NB4 (cell line): Measurements from ENCODE around the gene STX10.

Experiments used
- DNase-seq: peaks from one replicate; pipeline ENCODE4 v3.0.0; 2010; ENCODE audit warnings: low read depth
- H3K4me3 ChIP-seq: one replicate; pipeline ENCODE4 v1.5.1; 2011; ENCODE audit warnings: mild to moderate bottlenecking, low read depth, low read length, moderate library complexity
- CTCF ChIP-seq: IDR thresholded peaks from one replicate; pipeline ENCODE4 v1.5.1; 2012; ENCODE audit warnings: low read depth, low read length
- MYC ChIP-seq: IDR thresholded peaks from 2 replicates; pipeline ENCODE4 v1.6.1; 2011; ENCODE audit warnings: low read depth, low read length
- POLR2A ChIP-seq: IDR thresholded peaks from 2 replicates; pipeline ENCODE4 v1.6.1; 2011; ENCODE audit warnings: mild to moderate bottlenecking; ENCODE audit not compliant: insufficient read length; ENCODE audit errors: extremely low read depth
- TF ChIP-seq, protein P1 (sequence below): IDR thresholded peaks from 2 replicates; pipeline ENCODE4 v1.6.1; 2011; ENCODE audit warnings: low read depth, low read length

STX10 gene, protein sequence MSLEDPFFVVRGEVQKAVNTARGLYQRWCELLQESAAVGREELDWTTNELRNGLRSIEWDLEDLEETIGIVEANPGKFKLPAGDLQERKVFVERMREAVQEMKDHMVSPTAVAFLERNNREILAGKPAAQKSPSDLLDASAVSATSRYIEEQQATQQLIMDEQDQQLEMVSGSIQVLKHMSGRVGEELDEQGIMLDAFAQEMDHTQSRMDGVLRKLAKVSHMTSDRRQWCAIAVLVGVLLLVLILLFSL

DNA sequence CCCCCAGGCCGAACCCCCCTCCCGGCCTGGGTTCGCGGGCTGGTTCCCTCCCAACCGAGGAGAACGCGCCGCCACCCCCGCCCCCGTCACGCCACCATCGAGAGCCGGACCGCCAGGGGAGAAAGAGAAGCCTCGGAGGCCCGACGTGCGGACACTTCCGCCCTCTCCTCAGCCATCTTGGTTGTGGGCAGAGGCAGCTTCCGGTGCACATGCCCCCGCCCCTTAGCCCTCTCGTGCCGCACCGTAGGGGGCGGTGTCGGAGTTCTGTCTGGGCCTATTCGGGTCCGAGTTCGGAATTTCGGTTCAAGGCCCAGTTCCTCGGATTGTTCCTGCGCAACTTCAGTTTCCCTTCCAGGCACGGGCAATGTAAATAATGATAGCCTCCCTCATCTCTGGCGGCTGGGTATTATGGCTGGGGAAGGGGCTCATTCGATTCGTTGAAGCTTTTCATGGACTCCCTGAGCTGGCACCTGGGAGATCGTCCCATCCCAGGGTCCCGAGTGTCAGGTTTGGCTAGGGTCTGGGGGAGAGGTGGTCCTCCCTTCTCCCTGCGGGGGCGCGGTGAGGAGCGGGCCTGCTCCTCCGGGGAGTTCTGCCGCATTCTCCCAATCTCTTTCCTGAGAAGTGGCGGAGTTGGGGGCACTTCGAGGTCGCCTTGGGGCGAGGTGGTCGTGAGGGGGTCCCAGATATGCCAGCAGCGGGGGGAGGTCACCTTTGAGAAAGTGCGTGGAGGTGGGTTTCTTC, at the start of gene STX10, which contains the start of gene IER2:
STX10 (minus strand) TSS at position 189 of the 744 bp plus-strand sequence. CDS start 202 bp downstream, outside the sequence.
IER2 (plus strand) TSS at position 225 of the 744 bp plus-strand sequence. CDS start 2,776 bp downstream, outside the sequence.
- TF ChIP-seq POLR2A, result peak; percentile 38
- peak; percentile 87 for TF ChIP-seq MYC
- no peak for TF ChIP-seq CTCF
- TF ChIP-seq, protein P1, sequence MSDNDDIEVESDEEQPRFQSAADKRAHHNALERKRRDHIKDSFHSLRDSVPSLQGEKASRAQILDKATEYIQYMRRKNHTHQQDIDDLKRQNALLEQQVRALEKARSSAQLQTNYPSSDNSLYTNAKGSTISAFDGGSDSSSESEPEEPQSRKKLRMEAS, result peak; percentile 88
- peak; percentile 94 for DNase-seq
- peak within 1 kb of the TSS; percentile 92 for H3K4me3 ChIP-seq

- no peak overlapping the region for H3K4me3 ChIP-seq
- DNase-seq, result no peak
- TF ChIP-seq MYC (no peak), CTCF (no peak), POLR2A (no peak)
- TF ChIP-seq, protein P1, result no peak
These were observed 48.5 kb upstream of the STX10 start for GRCh38 chr19:13198634-13199033.

DNA sequence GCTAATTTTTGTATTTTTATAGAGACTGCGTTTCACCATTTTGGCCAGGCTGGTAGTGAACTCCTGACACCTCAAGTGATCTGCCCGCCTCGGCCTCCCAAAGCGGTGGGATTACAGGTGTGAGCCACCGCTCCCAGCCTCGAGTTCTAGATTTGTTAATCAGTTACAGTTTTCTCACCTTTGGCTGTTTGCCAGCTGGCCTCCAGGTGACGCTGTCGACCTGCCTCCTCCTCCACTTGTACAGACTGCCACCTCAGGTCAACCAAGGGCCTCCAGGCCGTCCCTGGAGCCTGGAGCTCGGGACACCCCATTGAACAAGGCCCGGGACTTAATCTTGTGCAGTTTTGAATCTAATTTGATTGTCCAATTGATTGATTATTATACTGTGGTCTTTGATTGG, 45.5 kb upstream of the STX10 start:
- H3K4me3 ChIP-seq, result no peak overlapping the region
- TF ChIP-seq CTCF, result peak; percentile 32
- TF ChIP-seq, protein P1, result no peak
- peak; percentile 44 for DNase-seq

DNA sequence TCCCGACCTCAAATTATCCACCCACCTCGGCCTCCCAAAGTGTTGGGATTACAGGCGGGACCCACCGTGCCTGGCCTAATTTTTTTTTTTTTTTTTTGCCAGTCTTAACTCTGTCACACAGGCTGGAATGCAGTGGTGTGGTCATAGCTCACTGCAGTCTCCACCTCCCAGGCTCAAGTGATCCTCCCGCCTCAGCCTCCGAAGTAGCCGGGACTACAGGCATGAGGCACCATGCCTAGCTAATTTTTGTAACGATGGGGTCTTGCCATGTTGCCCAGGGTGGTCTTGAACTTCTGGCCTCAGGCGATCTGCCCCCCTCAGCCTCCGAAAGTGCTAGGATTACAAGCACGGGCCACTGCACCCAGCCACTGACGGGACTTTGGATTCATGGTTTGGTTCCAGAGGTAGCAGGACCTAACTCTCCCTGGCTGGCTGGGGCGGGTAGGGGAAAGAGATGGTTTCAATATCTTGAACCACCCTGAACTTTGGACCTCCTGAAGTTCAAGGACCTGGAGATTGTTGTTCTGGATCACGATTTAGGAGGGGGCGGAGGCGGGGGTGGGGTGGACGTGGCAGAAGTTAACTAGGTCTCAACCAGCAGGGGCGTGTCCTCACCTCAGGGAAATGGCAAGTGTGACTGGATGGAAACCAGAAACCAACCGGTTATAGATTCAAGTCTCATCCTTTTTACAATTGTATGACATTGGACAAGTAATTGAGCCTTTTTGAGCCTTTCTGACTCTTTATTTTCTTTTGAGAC, 40.8 kb upstream of the STX10 start:
- H3K4me3 ChIP-seq, result no peak overlapping the region
- TF ChIP-seq CTCF (no peak), MYC (no peak), POLR2A (no peak)
- TF ChIP-seq, protein P1, result no peak
- DNase-seq, result no peak

- DNase-seq, result no peak
- no peak overlapping the region for H3K4me3 ChIP-seq
- TF ChIP-seq POLR2A, result no peak
- no peak for TF ChIP-seq CTCF
- TF ChIP-seq, protein P1, result no peak
- no peak for TF ChIP-seq MYC
These were observed 39.4 kb upstream of the STX10 start for GRCh38 chr19:13189600-13189999.
